HG03039 (cell line): ENCODE data around the gene CRYBA4.

Experiments
- ATAC-seq: cut with Tn5 transposase; IDR thresholded peaks from one replicate; pipeline ENCODE4 v1.9.1; 2021; ENCODE audit warnings: mild to moderate bottlenecking, moderate library complexity; ENCODE audit not compliant: unreplicated experiment

CRYBA4 gene

GRCh38 chr22:26621663-26622062 is at the start of gene CRYBA4:
Gene CRYBA4 (plus strand): TSS chr22:26621963. CDS start chr22:26622597, 634 bp downstream.
- ATAC-seq: no peak

DNA sequence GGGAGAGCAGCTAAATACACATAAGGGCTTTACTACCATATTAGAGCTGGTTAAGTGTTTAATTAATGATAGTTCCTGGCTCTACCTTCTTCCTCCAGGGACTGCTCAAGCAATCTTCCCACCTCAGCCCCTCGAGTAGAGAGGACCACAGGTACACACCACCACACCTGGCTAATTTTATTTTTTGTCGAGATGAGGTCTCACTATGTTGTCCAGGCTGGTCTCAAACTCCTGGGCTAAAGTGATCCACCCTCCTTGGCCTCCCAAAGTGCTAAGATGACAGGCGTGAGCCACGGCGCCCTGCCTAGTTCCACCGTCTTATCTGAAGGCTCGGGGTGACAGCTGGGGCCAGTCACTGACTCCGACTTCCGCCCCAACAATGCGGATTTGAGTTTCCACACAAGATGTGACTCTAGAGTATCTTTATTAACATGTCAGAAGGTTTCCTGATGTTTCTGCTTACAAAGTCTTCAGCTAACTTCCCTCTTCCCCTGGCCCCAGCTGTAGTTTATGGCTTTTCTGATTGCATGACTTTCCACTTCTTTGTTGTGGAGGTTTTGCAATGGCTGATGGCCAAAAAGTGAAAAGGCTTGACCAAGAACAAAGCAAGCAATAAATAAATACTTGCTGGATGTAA is 48.6 kb upstream of the CRYBA4 start:
- ATAC-seq: no peak

- ATAC-seq: no peak
These were observed 47.6 kb upstream of the CRYBA4 start for GRCh38 chr22:26574001-26574723.

GRCh38 chr22:26576026-26576680 is 45.6 kb upstream of the CRYBA4 start:
- ATAC-seq: no peak

GRCh38 chr22:26577081-26577480 is 44.7 kb upstream of the CRYBA4 start:
- no peak for ATAC-seq

GRCh38 chr22:26579331-26579886 is 42.4 kb upstream of the CRYBA4 start:
- ATAC-seq: peak; percentile 49

- ATAC-seq: no peak
These were observed 41.4 kb upstream of the CRYBA4 start for GRCh38 chr22:26580240-26580962.

DNA sequence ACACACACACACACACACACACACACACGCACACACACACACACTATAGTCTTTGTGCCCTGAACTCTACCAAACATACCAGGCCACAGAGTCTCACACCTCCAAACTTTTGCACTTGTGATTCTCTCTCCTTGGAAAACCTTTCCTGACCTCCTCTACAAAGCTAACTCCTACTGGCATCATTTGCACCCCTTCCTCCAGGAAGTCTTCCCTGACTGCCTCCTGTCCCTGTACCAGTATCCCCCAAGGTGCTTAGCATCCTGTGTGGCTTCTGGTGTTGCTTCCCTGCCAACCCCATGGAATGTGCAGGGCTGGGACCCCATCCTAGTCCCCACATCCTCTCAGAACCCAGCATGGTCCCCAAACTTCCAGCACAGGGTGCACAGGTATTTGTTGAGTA is 40.7 kb upstream of the CRYBA4 start:
- no peak for ATAC-seq

- no peak for ATAC-seq
These were observed 40.1 kb upstream of the CRYBA4 start for GRCh38 chr22:26581633-26582168.

DNA sequence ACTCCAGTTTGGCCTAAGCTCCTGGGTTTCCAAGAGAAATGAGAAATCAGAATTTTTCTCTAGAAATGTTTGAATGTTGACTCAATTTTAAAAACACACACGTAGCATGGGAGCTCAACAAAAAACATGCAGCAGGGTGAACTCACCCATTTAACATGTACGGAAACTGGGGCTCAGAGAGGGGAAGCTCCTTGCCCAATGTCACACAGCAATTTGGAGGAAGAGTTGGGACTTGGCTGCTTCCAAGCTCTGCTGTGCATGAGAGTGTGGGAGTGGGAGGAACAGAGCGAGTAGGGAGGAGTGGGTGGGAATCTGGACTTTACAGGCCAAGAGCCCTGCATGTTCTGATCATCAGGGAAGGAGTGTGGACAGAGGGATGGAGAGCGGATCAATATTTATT is 37.8 kb upstream of the CRYBA4 start:
- ATAC-seq: no peak

DNA sequence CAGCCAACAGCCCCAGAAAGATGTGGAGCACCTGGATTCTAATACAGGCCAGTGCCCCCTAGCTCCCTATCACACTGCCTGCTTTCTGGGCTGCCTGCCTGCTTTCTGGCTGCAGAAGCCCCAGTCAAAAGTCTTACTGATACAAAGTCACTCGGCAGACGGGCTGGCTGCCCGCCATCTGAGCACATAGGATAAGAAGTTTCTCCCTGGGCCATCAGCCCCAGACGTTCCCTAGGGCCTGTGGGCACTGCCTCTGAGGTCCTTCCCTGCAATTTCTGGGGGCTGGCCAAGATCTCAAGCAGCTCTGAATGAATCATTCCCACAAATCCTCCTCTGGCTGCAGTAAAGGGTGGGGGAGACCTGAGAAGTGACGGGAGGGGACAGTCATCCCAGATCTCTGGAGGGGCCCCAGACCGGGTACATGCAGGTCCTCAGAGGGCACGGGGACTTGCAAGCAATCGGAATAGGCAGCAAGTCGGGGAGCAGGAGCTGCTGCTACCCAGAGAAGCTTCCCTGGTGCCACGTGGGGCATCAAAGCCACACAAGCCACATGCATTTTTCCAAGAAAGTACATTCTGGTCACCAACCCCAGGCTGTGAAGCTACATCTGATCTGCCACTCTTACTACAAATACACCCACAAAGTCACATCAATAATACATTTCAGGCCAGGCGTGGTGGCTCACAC is 36.5 kb upstream of the CRYBA4 start:
- no peak for ATAC-seq

- no peak for ATAC-seq
These were observed 35.0 kb upstream of the CRYBA4 start for GRCh38 chr22:26586556-26587325.

GRCh38 chr22:26587991-26588613 is 33.7 kb upstream of the CRYBA4 start:
- ATAC-seq: no peak

GRCh38 chr22:26588729-26589366 is 32.9 kb upstream of the CRYBA4 start:
- no peak for ATAC-seq

GRCh38 chr22:26589367-26589844 is 32.4 kb upstream of the CRYBA4 start:
- peak; percentile 13 for ATAC-seq

DNA sequence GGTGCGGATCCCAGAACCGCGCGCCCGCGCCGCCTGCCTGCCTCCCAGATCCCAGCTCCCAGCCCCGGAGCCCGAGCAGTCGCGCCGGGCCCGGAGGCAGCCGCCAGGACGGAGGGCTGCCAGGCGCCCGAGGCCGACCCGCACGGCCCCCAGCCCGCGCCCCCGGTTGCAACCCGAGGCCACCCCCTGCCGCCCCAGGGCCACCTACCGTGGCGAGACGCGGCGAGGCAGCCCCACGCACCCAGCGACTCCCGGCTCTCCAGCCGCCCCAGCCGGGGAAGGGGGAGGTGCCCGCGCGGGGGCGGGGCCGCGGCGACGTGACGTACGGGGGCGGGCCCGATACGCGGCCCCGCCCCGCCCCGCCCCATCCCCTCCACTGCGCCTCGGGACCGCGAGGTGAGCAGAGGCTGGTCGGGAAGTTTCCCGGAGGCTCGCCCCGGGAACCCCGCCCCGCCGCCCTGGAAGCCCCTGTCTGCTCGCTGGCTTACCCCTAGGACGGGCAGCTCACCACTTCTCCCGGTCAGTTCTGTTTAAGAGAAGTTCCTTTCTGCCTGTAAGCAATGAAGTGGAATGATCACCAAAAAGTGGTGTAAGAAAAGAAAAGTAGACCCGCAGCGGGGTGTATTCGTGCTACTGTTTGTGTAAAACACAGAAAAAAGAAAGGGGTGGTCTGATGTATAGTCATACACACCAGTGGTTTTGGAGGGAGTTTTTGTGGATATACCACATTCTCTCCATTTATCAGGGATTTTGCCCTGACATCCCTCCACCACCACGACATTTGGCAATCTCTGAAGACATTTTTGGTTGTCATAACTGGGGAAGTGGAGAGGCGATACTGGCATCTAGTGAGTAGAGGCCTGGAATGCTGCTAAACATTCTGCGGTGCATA is 31.7 kb upstream of the CRYBA4 start, which contains the start of gene TPST2:
TSS of gene TPST2 (minus strand) at position 288 of the 892 bp plus-strand sequence. CDS start 48,502 bp downstream, outside the sequence.
- peak; percentile 57 for ATAC-seq

- no peak for ATAC-seq
These were observed 29.3 kb upstream of the CRYBA4 start for GRCh38 chr22:26592421-26592891.
